ENCODE data around the gene HOXA4. TPM values are rescaled to one million over a fixed set of nuclear protein-coding genes. Genes with fewer than 3 reads are reported as not detected.

HOXA4 gene
- total RNA-seq, 1 experiment from 2014 or later, result 1.2 TPM

- no peak for DNase-seq (ENCODE audit: low spot score)
These were observed 3.1 kb upstream of the HOXA4 start for GRCh38 chr7:27133409-27134231.

- DNase-seq (ENCODE audit: low spot score), result no peak
These were observed 2.4 kb upstream of the HOXA4 start for GRCh38 chr7:27132978-27133377.

GRCh38 chr7:27132214-27132613, 1.7 kb upstream of the HOXA4 start:
- DNase-seq (ENCODE audit: low spot score), result no peak

- no peak for DNase-seq (ENCODE audit: low spot score)
These were observed 848 bp upstream of the HOXA4 start for GRCh38 chr7:27131390-27131819.

- DNase-seq (ENCODE audit: low spot score), result no peak
These were observed 623 bp downstream of the HOXA4 start for GRCh38 chr7:27129729-27130539.

GRCh38 chr7:27128776-27129728, 1.5 kb downstream of the HOXA4 start:
- DNase-seq (ENCODE audit: low spot score), result no peak

- no peak for DNase-seq (ENCODE audit: low spot score)
These were observed 2.5 kb downstream of the HOXA4 start for GRCh38 chr7:27128034-27128433.

GRCh38 chr7:27126596-27127327, 3.8 kb downstream of the HOXA4 start:
- DNase-seq (ENCODE audit: low spot score), result no peak

- no peak for DNase-seq (ENCODE audit: low spot score)
These were observed 4.6 kb downstream of the HOXA4 start for GRCh38 chr7:27125986-27126394.

GRCh38 chr7:27124902-27125689, 5.5 kb downstream of the HOXA4 start:
- no peak for DNase-seq (ENCODE audit: low spot score)

- DNase-seq (ENCODE audit: low spot score), result no peak
These were observed 6.3 kb downstream of the HOXA4 start for GRCh38 chr7:27124096-27124901.

GRCh38 chr7:27123477-27124053, 7.0 kb downstream of the HOXA4 start:
- no peak for DNase-seq (ENCODE audit: low spot score)

GRCh38 chr7:27123007-27123476, 7.5 kb downstream of the HOXA4 start:
- DNase-seq (ENCODE audit: low spot score), result no peak

GRCh38 chr7:27122077-27122910, 8.3 kb downstream of the HOXA4 start:
- no peak for DNase-seq (ENCODE audit: low spot score)

GRCh38 chr7:27121684-27122076, 8.9 kb downstream of the HOXA4 start:
- no peak for DNase-seq (ENCODE audit: low spot score)

GRCh38 chr7:27119412-27119911, 11.1 kb downstream of the HOXA4 start:
- DNase-seq (ENCODE audit: low spot score), result no peak

GRCh38 chr7:27118580-27118979, 12.0 kb downstream of the HOXA4 start:
- no peak for DNase-seq (ENCODE audit: low spot score)
